Tibial nerve (tissue), 3 donors: Measurements from ENCODE around the gene FBXW7.

Experiments
- POLR2A ChIP-seq, 2 donors: fragments of 450-650 bp; IDR thresholded peaks; one replicate each; pipeline ENCODE4 v1.6.1; 2017; ENCODE audit warnings: antibody characterized with exemption in 2 of 2, mild to moderate bottlenecking in 2 of 2, moderate library complexity in 2 of 2
- TF ChIP-seq, protein P1 (sequence below), 5 experiments: fragments of 200-600 bp in 3 of 5; fragments of 450-650 bp in 2 of 5; sonication (generic) in 3 of 5; IDR thresholded peaks; one replicate each; pipeline ENCODE4 v1.5.1; 2016 to 2019; ENCODE audit warnings: antibody characterized with exemption in 5 of 5, mild to moderate bottlenecking in 3 of 5, moderate library complexity in 2 of 5

DNA sequence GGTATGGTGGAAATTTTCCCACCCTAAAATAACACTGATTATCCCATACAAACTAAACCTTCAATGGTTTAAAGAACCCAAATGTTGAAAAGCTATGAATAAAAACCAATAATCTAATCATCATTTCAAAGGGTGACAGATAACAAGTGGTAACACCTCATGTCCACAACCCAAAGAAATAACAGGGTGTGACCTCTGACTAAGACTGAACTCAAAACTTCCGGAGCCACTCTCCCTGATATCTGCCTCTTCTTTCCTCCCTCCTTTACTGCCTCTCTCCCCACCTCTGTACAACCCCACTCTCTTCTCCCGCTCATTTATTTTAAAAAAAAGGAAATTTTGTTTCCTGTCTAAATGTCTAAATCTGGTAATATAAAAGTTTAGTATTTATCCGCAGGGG, 11.5 kb downstream of the FBXW7 start:
- TF ChIP-seq, protein P1, sequence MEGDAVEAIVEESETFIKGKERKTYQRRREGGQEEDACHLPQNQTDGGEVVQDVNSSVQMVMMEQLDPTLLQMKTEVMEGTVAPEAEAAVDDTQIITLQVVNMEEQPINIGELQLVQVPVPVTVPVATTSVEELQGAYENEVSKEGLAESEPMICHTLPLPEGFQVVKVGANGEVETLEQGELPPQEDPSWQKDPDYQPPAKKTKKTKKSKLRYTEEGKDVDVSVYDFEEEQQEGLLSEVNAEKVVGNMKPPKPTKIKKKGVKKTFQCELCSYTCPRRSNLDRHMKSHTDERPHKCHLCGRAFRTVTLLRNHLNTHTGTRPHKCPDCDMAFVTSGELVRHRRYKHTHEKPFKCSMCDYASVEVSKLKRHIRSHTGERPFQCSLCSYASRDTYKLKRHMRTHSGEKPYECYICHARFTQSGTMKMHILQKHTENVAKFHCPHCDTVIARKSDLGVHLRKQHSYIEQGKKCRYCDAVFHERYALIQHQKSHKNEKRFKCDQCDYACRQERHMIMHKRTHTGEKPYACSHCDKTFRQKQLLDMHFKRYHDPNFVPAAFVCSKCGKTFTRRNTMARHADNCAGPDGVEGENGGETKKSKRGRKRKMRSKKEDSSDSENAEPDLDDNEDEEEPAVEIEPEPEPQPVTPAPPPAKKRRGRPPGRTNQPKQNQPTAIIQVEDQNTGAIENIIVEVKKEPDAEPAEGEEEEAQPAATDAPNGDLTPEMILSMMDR (IDR thresholded peaks at IDR 0.05), result no peak
- TF ChIP-seq POLR2A (IDR thresholded peaks at IDR 0.05), result no peak
